ENCODE data around the gene LGR5.
"Not testable (repeated sequence)": the region's sequence is repeated elsewhere in the genome, so short reads cannot be mapped to it uniquely, and the experiment has no call there.

Gene LGR5

GRCh38 chr12:71556448-71556847, 116.8 kb downstream of the LGR5 start:
- no peak for DNase-seq

GRCh38 chr12:71556875-71557274, 117.3 kb downstream of the LGR5 start:
- no peak for DNase-seq

GRCh38 chr12:71558445-71558844, 118.8 kb downstream of the LGR5 start:
- no peak for DNase-seq

- no peak for DNase-seq
Observed at GRCh38 chr12:71562676-71563595, 123.3 kb downstream of the LGR5 start.

- no peak for DNase-seq
Observed at GRCh38 chr12:71565535-71565934, 125.9 kb downstream of the LGR5 start.

GRCh38 chr12:71566655-71567054, 127.1 kb downstream of the LGR5 start:
- DNase-seq, result no peak

GRCh38 chr12:71567537-71567936, 127.9 kb downstream of the LGR5 start:
- DNase-seq, result no peak

GRCh38 chr12:71569885-71570284, 130.3 kb downstream of the LGR5 start:
- DNase-seq, result not testable (repeated sequence)

GRCh38 chr12:71576496-71576895, 136.9 kb downstream of the LGR5 start:
- DNase-seq, result no peak

- DNase-seq, result no peak
Observed at GRCh38 chr12:71578694-71579258, 139.2 kb downstream of the LGR5 start.

GRCh38 chr12:71581206-71581605, 141.6 kb downstream of the LGR5 start:
- no peak for DNase-seq

- DNase-seq, result no peak
Observed at GRCh38 chr12:71582925-71583324, 143.3 kb downstream of the LGR5 start.

- DNase-seq, result no peak
Observed at GRCh38 chr12:71584356-71584755, 144.8 kb downstream of the LGR5 start.

GRCh38 chr12:71585218-71585617, 145.6 kb downstream of the LGR5 start:
- DNase-seq, result no peak

- DNase-seq, result no peak
Observed at GRCh38 chr12:71587012-71587411, 147.4 kb downstream of the LGR5 start.

- no peak for DNase-seq
Observed at GRCh38 chr12:71589478-71589881, 149.9 kb downstream of the LGR5 start.

GRCh38 chr12:71591601-71592000, 152.0 kb downstream of the LGR5 start:
- DNase-seq, result no peak

GRCh38 chr12:71592841-71593240, 153.2 kb downstream of the LGR5 start:
- no peak for DNase-seq

GRCh38 chr12:71594214-71594948, 154.8 kb downstream of the LGR5 start:
- peak; percentile 47 for DNase-seq

- no peak for DNase-seq
Observed at GRCh38 chr12:71599210-71599609, 159.6 kb downstream of the LGR5 start.

- DNase-seq, result no peak
Observed at GRCh38 chr12:71601546-71601945, 161.9 kb downstream of the LGR5 start.

- DNase-seq, result peak; percentile 57
Observed at GRCh38 chr12:71602761-71603577, 163.4 kb downstream of the LGR5 start.

- no peak for DNase-seq
Observed at GRCh38 chr12:71605039-71605438, 165.4 kb downstream of the LGR5 start.
